PC-9 (cell line): ENCODE measurements around the gene WIPF1.

Source experiments
- EZH2 ChIP-seq: fragments of 200-600 bp; sonication (generic); IDR thresholded peaks from 2 replicates; pipeline ENCODE4 v1.8.0; 2017; ENCODE audit warnings: antibody characterized with exemption, low read depth
- TF ChIP-seq, protein P1 (sequence below): fragments of 200-600 bp; sonication (generic); conservative IDR thresholded peaks from 2 replicates; pipeline ENCODE4 v1.6.1; 2017; ENCODE audit warnings: mixed run types, antibody characterized with exemption, mild to moderate bottlenecking, moderate library complexity

DNA sequence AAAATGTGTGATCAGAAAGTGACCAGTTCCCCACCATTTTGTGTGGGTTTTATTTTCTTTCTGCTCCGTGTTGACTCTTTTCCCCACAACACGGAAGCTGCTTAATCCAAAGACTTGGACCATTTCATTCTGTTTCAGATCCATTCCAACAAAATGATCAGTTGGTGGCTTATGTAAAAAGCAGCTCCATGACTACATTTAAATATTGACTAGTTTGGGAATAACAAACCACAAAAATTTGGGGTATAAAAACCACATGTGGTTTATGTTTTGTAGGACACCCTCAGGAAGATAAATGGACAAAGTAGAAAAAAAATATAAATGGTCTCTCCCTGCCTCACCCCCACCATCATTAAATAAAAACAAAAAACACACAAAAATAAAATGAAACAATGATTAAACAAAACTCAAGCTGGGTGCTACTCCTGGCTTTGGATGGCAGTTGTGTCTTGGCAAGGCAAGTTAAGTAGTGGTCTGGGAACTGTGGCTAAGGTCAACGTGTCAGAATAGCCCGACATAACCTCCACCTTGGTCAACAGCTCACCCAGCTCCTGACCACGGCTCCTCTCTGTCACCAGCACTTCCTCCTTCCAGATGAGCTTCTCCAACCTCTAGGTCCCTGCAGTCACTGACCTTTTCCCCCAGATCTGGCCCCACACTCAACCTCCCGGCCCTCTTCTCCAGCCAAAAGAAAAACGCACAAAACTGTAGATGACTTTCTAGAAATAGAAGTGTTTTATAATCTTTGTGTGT is 12.8 kb upstream of the WIPF1 start:
- TF ChIP-seq, protein P1, sequence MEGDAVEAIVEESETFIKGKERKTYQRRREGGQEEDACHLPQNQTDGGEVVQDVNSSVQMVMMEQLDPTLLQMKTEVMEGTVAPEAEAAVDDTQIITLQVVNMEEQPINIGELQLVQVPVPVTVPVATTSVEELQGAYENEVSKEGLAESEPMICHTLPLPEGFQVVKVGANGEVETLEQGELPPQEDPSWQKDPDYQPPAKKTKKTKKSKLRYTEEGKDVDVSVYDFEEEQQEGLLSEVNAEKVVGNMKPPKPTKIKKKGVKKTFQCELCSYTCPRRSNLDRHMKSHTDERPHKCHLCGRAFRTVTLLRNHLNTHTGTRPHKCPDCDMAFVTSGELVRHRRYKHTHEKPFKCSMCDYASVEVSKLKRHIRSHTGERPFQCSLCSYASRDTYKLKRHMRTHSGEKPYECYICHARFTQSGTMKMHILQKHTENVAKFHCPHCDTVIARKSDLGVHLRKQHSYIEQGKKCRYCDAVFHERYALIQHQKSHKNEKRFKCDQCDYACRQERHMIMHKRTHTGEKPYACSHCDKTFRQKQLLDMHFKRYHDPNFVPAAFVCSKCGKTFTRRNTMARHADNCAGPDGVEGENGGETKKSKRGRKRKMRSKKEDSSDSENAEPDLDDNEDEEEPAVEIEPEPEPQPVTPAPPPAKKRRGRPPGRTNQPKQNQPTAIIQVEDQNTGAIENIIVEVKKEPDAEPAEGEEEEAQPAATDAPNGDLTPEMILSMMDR = no peak
- TF ChIP-seq EZH2 = no peak
